Activated CD4-positive, alpha-beta T cell treated with anti-CD3 and anti-CD28 coated beads, Interleukin-10, Interleukin-2, amounts not matched to agents 100 ng/mL and 50 ng/mL, durations not matched to agents 16 hours and 8 hours (primary cell): Measurements from ENCODE around the gene EFCAB8.

ENCODE experiments used
- DNase-seq: peaks from one replicate; pipeline ENCODE4 v3.0.0-alpha.2; 2020

EFCAB8 gene

GRCh38 chr20:33009214-33010132 lies 150.8 kb downstream of the EFCAB8 start:
- DNase-seq = no peak

GRCh38 chr20:33010133-33010504 lies 151.4 kb downstream of the EFCAB8 start:
- no peak for DNase-seq

GRCh38 chr20:33010674-33011449 lies 152.1 kb downstream of the EFCAB8 start:
- no peak for DNase-seq
